ENCODE results near the gene LAMB2. TPM values are rescaled to one million over a fixed set of nuclear protein-coding genes. Genes with fewer than 3 reads are reported as not detected.

The LAMB2 gene
- total RNA-seq, 1 donor from 2014 or later = 273 TPM

GRCh38 chr3:49164983-49165720 lies 32.3 kb upstream of the LAMB2 start:
- DNase-seq (ENCODE audit: low spot score, unreplicated experiment) = no peak
- peaks cover 5% of the 10 kb centered on the region for H3K27me3 Mint-ChIP-seq
- TF ChIP-seq, protein P1, sequence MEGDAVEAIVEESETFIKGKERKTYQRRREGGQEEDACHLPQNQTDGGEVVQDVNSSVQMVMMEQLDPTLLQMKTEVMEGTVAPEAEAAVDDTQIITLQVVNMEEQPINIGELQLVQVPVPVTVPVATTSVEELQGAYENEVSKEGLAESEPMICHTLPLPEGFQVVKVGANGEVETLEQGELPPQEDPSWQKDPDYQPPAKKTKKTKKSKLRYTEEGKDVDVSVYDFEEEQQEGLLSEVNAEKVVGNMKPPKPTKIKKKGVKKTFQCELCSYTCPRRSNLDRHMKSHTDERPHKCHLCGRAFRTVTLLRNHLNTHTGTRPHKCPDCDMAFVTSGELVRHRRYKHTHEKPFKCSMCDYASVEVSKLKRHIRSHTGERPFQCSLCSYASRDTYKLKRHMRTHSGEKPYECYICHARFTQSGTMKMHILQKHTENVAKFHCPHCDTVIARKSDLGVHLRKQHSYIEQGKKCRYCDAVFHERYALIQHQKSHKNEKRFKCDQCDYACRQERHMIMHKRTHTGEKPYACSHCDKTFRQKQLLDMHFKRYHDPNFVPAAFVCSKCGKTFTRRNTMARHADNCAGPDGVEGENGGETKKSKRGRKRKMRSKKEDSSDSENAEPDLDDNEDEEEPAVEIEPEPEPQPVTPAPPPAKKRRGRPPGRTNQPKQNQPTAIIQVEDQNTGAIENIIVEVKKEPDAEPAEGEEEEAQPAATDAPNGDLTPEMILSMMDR (IDR thresholded peaks at IDR 0.05; ENCODE audit: unreplicated experiment) = no peak
- H3K9me3 Mint-ChIP-seq (ENCODE audit: low read depth) = no peaks in the 10 kb centered on the region
- peak overlapping the region; percentile 93 for H3K4me3 Mint-ChIP-seq (ENCODE audit: low read depth)
- H3K27ac Mint-ChIP-seq = peak overlapping the region; percentile 93
- H3K36me3 Mint-ChIP-seq (ENCODE audit: insufficient read depth) = peaks cover 1% of the 10 kb centered on the region
- H3K4me1 Mint-ChIP-seq (ENCODE audit: low read depth) = peaks cover 10% of the 10 kb centered on the region

DNA sequence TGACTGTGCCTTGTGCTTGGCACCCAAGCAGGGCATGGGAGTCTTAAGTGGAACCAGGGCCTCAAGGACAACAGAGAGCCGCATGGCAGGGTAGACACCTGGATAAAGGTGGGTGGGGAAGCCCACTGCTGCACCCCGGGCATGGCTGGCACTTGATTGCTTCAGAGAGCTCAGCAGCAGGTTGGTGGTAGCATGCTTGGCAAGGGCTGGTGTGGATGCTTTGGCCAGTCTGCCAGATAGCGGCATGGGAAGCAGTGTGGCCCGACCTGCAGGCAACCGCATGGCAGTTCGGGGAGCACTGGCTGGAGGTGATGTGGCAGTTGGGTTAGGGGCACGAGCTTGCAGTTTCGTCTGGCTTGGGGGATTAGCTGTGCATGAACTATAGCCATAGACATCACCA lies 30.8 kb upstream of the LAMB2 start:
- Mint-ChIP-seq H3K27me3 (peaks cover 5% of the 10 kb centered on the region), H3K4me1 (ENCODE audit: low read depth) (peaks cover 9% of the 10 kb centered on the region), H3K27ac (no peak overlapping the region), H3K4me3 (ENCODE audit: low read depth) (no peak overlapping the region), H3K36me3 (ENCODE audit: insufficient read depth) (peaks cover 1% of the 10 kb centered on the region), H3K9me3 (ENCODE audit: low read depth) (no peaks in the 10 kb centered on the region)
- DNase-seq (ENCODE audit: low spot score, unreplicated experiment) = no peak
- TF ChIP-seq, protein P1 (IDR thresholded peaks at IDR 0.05; ENCODE audit: unreplicated experiment) = no peak

DNA sequence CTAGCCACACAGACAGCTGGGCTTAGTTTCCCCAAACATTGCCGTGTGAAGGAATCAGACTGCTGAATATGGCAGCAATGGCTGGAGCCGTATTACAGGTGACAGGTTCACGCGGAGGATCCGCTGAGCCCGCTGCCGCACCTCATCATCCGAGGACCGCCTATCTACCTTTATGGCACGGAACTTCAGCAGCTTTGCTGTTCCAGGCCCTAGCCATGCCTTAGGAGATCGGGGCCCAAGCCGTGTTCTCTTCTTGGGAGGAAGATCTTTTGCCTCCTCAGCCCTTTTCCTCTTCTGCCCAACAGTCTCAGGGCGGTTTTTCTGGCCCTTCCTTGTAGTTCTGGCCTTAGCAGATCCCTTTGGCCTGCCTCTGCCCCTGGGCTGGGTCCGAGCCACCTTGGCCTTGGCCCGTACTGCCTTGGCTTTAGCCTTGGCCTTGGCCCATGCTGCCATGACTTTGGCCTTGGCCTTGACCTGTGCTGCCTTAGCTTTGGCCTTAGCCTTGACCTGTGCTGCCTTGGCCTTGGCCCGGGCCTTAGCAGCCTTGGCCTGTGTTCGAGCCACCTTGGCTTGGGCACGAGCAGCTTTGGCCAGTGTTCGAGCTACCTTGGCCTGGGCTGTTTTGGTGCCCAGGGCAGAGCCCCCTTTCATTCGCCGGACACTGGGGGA lies 30.0 kb upstream of the LAMB2 start:
- H3K36me3 Mint-ChIP-seq (ENCODE audit: insufficient read depth) = peaks cover 1% of the 10 kb centered on the region
- no peak for DNase-seq (ENCODE audit: low spot score, unreplicated experiment)
- H3K4me1 Mint-ChIP-seq (ENCODE audit: low read depth) = peaks cover 12% of the 10 kb centered on the region
- H3K4me3 Mint-ChIP-seq (ENCODE audit: low read depth) = no peak overlapping the region
- H3K27me3 Mint-ChIP-seq = peaks cover 2% of the 10 kb centered on the region
- no peaks in the 10 kb centered on the region for H3K9me3 Mint-ChIP-seq (ENCODE audit: low read depth)
- no peak overlapping the region for H3K27ac Mint-ChIP-seq
- TF ChIP-seq, protein P1 (IDR thresholded peaks at IDR 0.05; ENCODE audit: unreplicated experiment) = no peak

DNA sequence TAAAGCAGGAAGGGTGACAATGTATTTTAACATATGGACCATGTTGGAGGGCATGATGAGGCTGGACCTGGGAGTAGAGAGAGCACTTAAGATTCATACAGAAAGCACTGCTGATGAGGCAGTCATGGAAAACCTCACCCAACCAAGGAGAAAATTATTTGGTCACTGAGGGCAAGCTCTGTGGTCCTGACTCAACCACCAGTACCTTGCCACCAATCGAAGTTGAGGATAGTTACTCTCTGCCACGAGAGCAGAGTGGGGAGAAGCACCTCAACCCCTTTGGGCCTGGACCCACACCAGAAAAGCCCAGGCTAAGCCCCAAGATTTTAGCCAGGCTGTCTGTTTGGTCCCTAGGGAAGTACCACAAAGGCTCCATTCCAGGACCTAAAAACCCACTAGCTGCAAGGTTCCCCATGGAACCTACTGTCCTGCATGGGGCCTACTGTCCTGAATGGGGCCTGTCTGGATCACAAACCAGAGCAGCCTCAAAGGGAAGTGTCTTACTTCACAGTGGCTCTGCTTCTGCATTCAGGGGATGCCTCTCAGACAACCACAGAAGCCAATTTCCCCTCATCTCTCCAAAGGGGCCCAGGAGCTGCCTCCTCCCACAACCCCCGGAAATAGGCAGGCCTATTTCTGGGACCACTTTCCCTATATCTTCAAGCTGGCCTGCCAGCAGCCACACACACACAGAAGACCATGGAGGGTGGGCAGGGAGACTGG lies 29.1 kb upstream of the LAMB2 start:
- Mint-ChIP-seq H3K4me1 (ENCODE audit: low read depth) (peaks cover 12% of the 10 kb centered on the region), H3K36me3 (ENCODE audit: insufficient read depth) (peaks cover 1% of the 10 kb centered on the region), H3K4me3 (ENCODE audit: low read depth) (no peak overlapping the region), H3K27me3 (no peaks in the 10 kb centered on the region), H3K9me3 (ENCODE audit: low read depth) (no peaks in the 10 kb centered on the region), H3K27ac (no peak overlapping the region)
- TF ChIP-seq, protein P1 (IDR thresholded peaks at IDR 0.05; ENCODE audit: unreplicated experiment) = no peak
- no peak for DNase-seq (ENCODE audit: low spot score, unreplicated experiment)

DNA sequence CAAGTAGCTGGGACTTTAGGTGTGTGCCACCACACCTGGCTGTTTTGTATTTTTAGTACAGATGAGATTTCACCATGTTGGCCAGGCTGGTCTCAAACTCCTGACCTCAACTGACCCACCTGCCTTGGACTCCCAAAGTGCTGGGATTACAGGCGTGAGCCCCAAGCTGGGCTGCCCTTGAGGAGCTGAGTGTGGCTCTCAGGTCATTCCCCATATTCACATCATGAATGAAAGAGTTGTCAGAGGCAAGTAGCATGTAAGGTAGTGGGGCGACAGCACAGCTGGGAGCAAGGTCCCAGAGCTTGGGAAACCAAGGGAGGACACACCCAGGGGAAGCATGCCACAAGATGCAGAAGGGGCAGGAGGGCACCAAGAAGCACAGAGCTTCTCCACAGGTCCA lies 28.3 kb upstream of the LAMB2 start:
- no peak overlapping the region for H3K27ac Mint-ChIP-seq
- H3K27me3 Mint-ChIP-seq = no peaks in the 10 kb centered on the region
- TF ChIP-seq, protein P1 (IDR thresholded peaks at IDR 0.05; ENCODE audit: unreplicated experiment) = no peak
- H3K9me3 Mint-ChIP-seq (ENCODE audit: low read depth) = no peaks in the 10 kb centered on the region
- no peak overlapping the region for H3K4me3 Mint-ChIP-seq (ENCODE audit: low read depth)
- peaks cover 12% of the 10 kb centered on the region for H3K4me1 Mint-ChIP-seq (ENCODE audit: low read depth)
- DNase-seq (ENCODE audit: low spot score, unreplicated experiment) = no peak
- peaks cover 1% of the 10 kb centered on the region for H3K36me3 Mint-ChIP-seq (ENCODE audit: insufficient read depth)
